ENCODE measurements around the gene EGFR.
"Not testable (repeated sequence)": the region's sequence is repeated elsewhere in the genome, so short reads cannot be mapped to it uniquely, and the experiment has no call there.

Gene EGFR

GRCh38 chr7:55165176-55165861, 146.5 kb downstream of the EGFR start:
- DNase-seq = no peak

GRCh38 chr7:55167296-55167695, 148.5 kb downstream of the EGFR start:
- DNase-seq = not testable (repeated sequence)

- no peak for DNase-seq
Measured at GRCh38 chr7:55170335-55171069, 151.7 kb downstream of the EGFR start.

GRCh38 chr7:55171157-55171556, 152.3 kb downstream of the EGFR start:
- peak in 2 of 51 donors; percentile 18 to 34 for DNase-seq

- DNase-seq = no peak
Measured at GRCh38 chr7:55172161-55172560, 153.3 kb downstream of the EGFR start.

- DNase-seq = no peak
Measured at GRCh38 chr7:55172881-55173609, 154.2 kb downstream of the EGFR start.

GRCh38 chr7:55173671-55174070, 154.9 kb downstream of the EGFR start:
- no peak for DNase-seq

- DNase-seq = no peak
Measured at GRCh38 chr7:55174456-55174855, 155.6 kb downstream of the EGFR start.

GRCh38 chr7:55174856-55175255, 156.0 kb downstream of the EGFR start:
- no peak for DNase-seq

- no peak for DNase-seq
Measured at GRCh38 chr7:55177068-55177530, 158.3 kb downstream of the EGFR start.

GRCh38 chr7:55177589-55178261, 158.9 kb downstream of the EGFR start:
- DNase-seq = peak in 8 of 51 donors; percentile 5 to 28 (median 10)

GRCh38 chr7:55178292-55178862, 159.6 kb downstream of the EGFR start:
- no peak for DNase-seq

- no peak for DNase-seq
Measured at GRCh38 chr7:55178863-55179773, 160.3 kb downstream of the EGFR start.

GRCh38 chr7:55179931-55180682, 161.3 kb downstream of the EGFR start:
- no peak for DNase-seq

- DNase-seq = no peak
Measured at GRCh38 chr7:55180963-55181542, 162.2 kb downstream of the EGFR start.

- no peak for DNase-seq
Measured at GRCh38 chr7:55181762-55182161, 162.9 kb downstream of the EGFR start.

- no peak for DNase-seq
Measured at GRCh38 chr7:55183897-55184296, 165.1 kb downstream of the EGFR start.

- DNase-seq = no peak
Measured at GRCh38 chr7:55185321-55185802, 166.5 kb downstream of the EGFR start.

Measured in hypothalamus (tissue), 51 donors.